Measurements from ENCODE around the gene SLC22A12.

The SLC22A12 gene

DNA sequence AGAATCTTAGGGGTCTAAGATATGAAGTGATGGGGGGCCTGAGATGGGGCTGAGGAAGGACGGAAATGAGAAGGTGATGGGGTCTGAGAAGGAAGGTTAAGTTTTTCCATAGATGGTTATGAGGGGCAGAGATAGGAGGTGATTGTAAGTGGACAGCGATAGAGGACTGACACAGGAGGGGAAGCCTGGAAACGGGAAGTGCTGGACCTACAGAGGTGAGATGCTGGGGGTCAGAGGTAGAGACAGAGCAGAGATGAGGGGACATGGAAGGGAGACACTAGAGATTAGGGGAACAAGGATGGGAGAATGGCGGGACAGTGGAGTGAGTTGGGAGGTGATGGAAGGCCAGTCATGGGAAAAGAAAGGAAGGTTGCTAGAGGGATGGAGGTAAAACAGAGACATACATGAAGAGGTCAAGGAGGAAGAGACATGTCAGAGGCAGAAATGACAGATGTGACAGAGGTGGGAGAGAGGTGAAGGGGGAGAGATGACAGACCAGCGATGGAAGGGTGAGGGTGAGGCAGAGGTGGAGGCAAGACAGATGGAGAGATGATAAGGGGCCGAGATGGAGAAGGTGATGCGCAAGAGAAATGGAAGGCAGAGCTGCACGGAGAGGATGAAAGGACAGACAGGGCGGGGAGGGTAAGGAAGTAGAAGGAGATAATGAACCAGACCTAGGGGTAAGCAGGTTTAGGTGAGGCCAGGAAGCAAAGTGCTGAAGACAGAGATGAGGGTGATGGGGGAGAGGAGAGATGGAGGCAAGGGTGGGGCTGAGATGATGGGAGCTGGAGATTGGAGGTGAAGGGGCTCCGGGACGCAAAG, 50.8 kb downstream of the SLC22A12 start:
- Histone ChIP-seq H3K9me2 (replicated peaks; ENCODE audit: insufficient read depth, low read length) (no peaks in the 10 kb centered on the region), H3K27ac (ENCODE audit: low read length) (no peak overlapping the region), H3K4me2 (ENCODE audit: low read depth, low read length) (no peak overlapping the region), H3K36me3 (replicated peaks; ENCODE audit: insufficient read depth, low read length) (no peaks in the 10 kb centered on the region), H4K20me1 (ENCODE audit: insufficient read depth, low read length) (no peaks in the 10 kb centered on the region), H3K79me2 (ENCODE audit: low read length) (no peaks in the 10 kb centered on the region), H3K9me3 (replicated peaks; ENCODE audit: insufficient read depth, low read length) (no peaks in the 10 kb centered on the region), H3K4me1 (ENCODE audit: low read length) (no peaks in the 10 kb centered on the region), H2AFZ (ENCODE audit: low read length) (no peak overlapping the region), H3K9ac (ENCODE audit: low read length) (no peak overlapping the region), H3K4me3 (ENCODE audit: low read length) (no peak overlapping the region), H3F3A (ENCODE audit: insufficient read depth, low read length) (no peaks in the 10 kb centered on the region), H3K27me3 (replicated peaks; ENCODE audit: insufficient read depth, low read length) (peaks cover 88% of the 10 kb centered on the region)
- no peak for DNase-seq
- TF ChIP-seq, protein P1, sequence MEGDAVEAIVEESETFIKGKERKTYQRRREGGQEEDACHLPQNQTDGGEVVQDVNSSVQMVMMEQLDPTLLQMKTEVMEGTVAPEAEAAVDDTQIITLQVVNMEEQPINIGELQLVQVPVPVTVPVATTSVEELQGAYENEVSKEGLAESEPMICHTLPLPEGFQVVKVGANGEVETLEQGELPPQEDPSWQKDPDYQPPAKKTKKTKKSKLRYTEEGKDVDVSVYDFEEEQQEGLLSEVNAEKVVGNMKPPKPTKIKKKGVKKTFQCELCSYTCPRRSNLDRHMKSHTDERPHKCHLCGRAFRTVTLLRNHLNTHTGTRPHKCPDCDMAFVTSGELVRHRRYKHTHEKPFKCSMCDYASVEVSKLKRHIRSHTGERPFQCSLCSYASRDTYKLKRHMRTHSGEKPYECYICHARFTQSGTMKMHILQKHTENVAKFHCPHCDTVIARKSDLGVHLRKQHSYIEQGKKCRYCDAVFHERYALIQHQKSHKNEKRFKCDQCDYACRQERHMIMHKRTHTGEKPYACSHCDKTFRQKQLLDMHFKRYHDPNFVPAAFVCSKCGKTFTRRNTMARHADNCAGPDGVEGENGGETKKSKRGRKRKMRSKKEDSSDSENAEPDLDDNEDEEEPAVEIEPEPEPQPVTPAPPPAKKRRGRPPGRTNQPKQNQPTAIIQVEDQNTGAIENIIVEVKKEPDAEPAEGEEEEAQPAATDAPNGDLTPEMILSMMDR (IDR thresholded peaks at IDR 0.05; ENCODE audit: low read length) = no peak
- TF ChIP-seq EZH2 (optimal IDR thresholded peaks at IDR 0.05; ENCODE audit: low read depth, low read length) = no peak
- TF ChIP-seq EZH2phosphoT487 (IDR thresholded peaks at IDR 0.05; ENCODE audit: low read length) = no peak

DNA sequence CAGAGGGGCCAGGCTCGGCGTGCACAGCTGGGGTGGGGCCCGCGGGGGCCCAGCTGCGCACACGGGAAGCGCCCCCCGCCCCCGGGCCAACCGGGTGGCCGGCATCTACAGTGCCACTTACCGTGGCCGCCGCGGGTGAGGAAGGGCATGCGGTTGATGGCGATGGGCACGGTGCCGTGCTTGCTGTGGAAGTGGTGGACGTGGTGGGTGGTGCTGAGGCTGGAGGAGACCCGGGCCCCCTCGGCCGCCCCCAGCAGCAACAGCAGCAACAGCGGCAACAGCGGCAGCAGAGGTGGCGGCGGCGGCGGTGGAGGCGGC, 51.4 kb downstream of the SLC22A12 start:
- Histone ChIP-seq H3F3A (ENCODE audit: insufficient read depth, low read length) (no peaks in the 10 kb centered on the region), H2AFZ (ENCODE audit: low read length) (no peak overlapping the region), H4K20me1 (ENCODE audit: insufficient read depth, low read length) (no peaks in the 10 kb centered on the region), H3K9me3 (replicated peaks; ENCODE audit: insufficient read depth, low read length) (no peaks in the 10 kb centered on the region), H3K27ac (ENCODE audit: low read length) (no peak overlapping the region), H3K79me2 (ENCODE audit: low read length) (no peaks in the 10 kb centered on the region), H3K4me1 (ENCODE audit: low read length) (no peaks in the 10 kb centered on the region), H3K9ac (ENCODE audit: low read length) (no peak overlapping the region), H3K27me3 (replicated peaks; ENCODE audit: insufficient read depth, low read length) (peaks cover 87% of the 10 kb centered on the region), H3K9me2 (replicated peaks; ENCODE audit: insufficient read depth, low read length) (no peaks in the 10 kb centered on the region), H3K36me3 (replicated peaks; ENCODE audit: insufficient read depth, low read length) (no peaks in the 10 kb centered on the region), H3K4me3 (ENCODE audit: low read length) (no peak overlapping the region), H3K4me2 (ENCODE audit: low read depth, low read length) (no peak overlapping the region)
- TF ChIP-seq EZH2 (optimal IDR thresholded peaks at IDR 0.05; ENCODE audit: low read depth, low read length) (no peak), EZH2phosphoT487 (IDR thresholded peaks at IDR 0.05; ENCODE audit: low read length) (no peak)
- TF ChIP-seq, protein P1 (IDR thresholded peaks at IDR 0.05; ENCODE audit: low read length) = no peak
- DNase-seq = no peak

DNA sequence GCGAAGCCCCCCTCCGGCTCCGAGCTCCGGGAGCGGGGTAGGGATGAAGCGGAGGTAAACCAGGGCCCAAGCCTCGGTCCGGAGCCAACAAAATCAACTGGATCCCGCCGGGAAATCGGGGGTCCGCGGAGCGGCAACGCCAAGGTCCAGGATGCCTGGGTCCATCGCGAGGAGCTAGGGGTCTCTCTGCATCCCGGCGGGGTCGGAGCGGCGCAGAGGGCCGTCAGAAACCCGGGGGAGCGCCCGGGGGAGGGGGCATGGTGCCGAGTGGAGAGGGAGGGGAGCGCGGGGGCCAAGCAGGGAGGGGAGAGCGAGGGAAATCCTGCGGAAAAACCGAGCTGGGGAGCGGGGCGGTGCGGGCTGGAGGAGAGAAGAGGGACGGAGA, 51.8 kb downstream of the SLC22A12 start:
- Histone ChIP-seq H3K4me1 (ENCODE audit: low read length) (no peaks in the 10 kb centered on the region), H3K9me2 (replicated peaks; ENCODE audit: insufficient read depth, low read length) (no peaks in the 10 kb centered on the region), H3K36me3 (replicated peaks; ENCODE audit: insufficient read depth, low read length) (no peaks in the 10 kb centered on the region), H3K27me3 (replicated peaks; ENCODE audit: insufficient read depth, low read length) (peaks cover 87% of the 10 kb centered on the region), H3K9ac (ENCODE audit: low read length) (no peak overlapping the region), H3F3A (ENCODE audit: insufficient read depth, low read length) (no peaks in the 10 kb centered on the region), H2AFZ (ENCODE audit: low read length) (no peak overlapping the region), H4K20me1 (ENCODE audit: insufficient read depth, low read length) (no peaks in the 10 kb centered on the region), H3K9me3 (replicated peaks; ENCODE audit: insufficient read depth, low read length) (no peaks in the 10 kb centered on the region), H3K4me2 (ENCODE audit: low read depth, low read length) (no peak overlapping the region), H3K4me3 (ENCODE audit: low read length) (no peak overlapping the region), H3K27ac (ENCODE audit: low read length) (no peak overlapping the region), H3K79me2 (ENCODE audit: low read length) (no peaks in the 10 kb centered on the region)
- DNase-seq = no peak
- TF ChIP-seq EZH2phosphoT487 (IDR thresholded peaks at IDR 0.05; ENCODE audit: low read length) (no peak), EZH2 (optimal IDR thresholded peaks at IDR 0.05; ENCODE audit: low read depth, low read length) (no peak)

DNA sequence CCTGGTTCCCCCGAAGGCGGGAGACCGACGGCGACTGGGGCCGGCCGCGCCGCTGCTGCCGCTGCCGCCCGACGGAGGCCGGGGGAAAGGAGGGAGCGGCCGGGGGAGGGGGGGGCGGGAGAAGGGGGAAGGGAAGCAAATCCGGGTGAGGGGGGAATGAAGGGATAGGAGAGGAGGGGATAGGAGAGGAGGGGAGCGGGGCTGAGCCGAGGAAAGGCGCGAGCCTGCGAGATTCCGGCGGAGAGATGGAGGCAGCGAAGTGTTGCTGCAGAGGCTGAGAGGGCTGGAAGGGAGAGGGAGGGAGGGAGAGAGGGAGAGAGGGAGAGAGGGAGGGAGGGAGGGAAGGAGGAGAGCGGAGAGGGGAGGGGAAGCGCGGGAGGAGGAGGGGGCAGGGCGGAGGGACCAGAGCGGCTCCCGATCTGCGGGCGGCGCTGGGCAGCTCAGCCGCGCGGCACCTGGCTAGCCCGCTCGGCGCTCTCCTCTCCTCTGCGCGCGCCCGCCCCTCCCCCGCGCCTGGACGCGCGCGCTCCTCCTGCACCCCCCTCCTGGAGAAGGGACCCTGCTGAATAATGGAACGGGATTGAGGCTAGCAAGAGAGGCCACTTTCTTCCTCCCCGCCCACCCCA, 52.3 kb downstream of the SLC22A12 start:
- Histone ChIP-seq H2AFZ (ENCODE audit: low read length) (no peak overlapping the region), H3K36me3 (replicated peaks; ENCODE audit: insufficient read depth, low read length) (no peaks in the 10 kb centered on the region), H3K4me1 (ENCODE audit: low read length) (no peaks in the 10 kb centered on the region), H3K9me3 (replicated peaks; ENCODE audit: insufficient read depth, low read length) (no peaks in the 10 kb centered on the region), H3K79me2 (ENCODE audit: low read length) (no peaks in the 10 kb centered on the region), H3K9ac (ENCODE audit: low read length) (no peak overlapping the region), H3K4me3 (ENCODE audit: low read length) (no peak overlapping the region), H4K20me1 (ENCODE audit: insufficient read depth, low read length) (no peaks in the 10 kb centered on the region), H3F3A (ENCODE audit: insufficient read depth, low read length) (no peaks in the 10 kb centered on the region), H3K9me2 (replicated peaks; ENCODE audit: insufficient read depth, low read length) (no peaks in the 10 kb centered on the region), H3K27me3 (replicated peaks; ENCODE audit: insufficient read depth, low read length) (peaks cover 87% of the 10 kb centered on the region), H3K4me2 (ENCODE audit: low read depth, low read length) (no peak overlapping the region), H3K27ac (ENCODE audit: low read length) (no peak overlapping the region)
- TF ChIP-seq EZH2 (optimal IDR thresholded peaks at IDR 0.05; ENCODE audit: low read depth, low read length) (no peak), EZH2phosphoT487 (IDR thresholded peaks at IDR 0.05; ENCODE audit: low read length) (no peak)
- TF ChIP-seq, protein P1 (IDR thresholded peaks at IDR 0.05; ENCODE audit: low read length) = no peak
- no peak for DNase-seq

All from MM.1S (cell line).